GM12878 (cell line): ENCODE measurements around the gene AQP7. TPM values are rescaled to one million over a fixed set of nuclear protein-coding genes. Genes with fewer than 3 reads are reported as not detected.
"Not testable (repeated sequence)": the region's sequence is repeated elsewhere in the genome, so short reads cannot be mapped to it uniquely, and the experiment has no call there.

Experiments
- ATAC-seq: fragments of 200-7000 bp; cut with Tn5 transposase; 3 replicates; pipeline ENCODE4 v1.9.1; 2020; ENCODE audit warnings: mild to moderate bottlenecking, moderate library complexity
- BruUV-seq: library from RNA; stranded (reverse); fragments of 400-500 nt; replicated peaks from 2 replicates; lab custom pipeline; 2021; lab: Mats Ljungman, UMichigan
- CTCF ChIA-PET: fragments of 300-600 bp; sonication (Branson Sonifier 250); formaldehyde crosslinking; extraction: SDS; loops from one replicate; lab custom pipeline; 2021; ENCODE audit warnings: inconsistent platforms; lab: Yijun Ruan, JAX
- POLR2A ChIA-PET: fragments of 350-600 bp; formaldehyde crosslinking; extraction: SDS; loops from one replicate; lab custom pipeline; 2021; ENCODE audit warnings: inconsistent platforms; lab: Charles Lee
- RAD21 ChIA-PET: fragments of 300-600 bp; sonication (Branson Sonifier 250); formaldehyde crosslinking; loops from one replicate; lab custom pipeline; 2023; ENCODE audit warnings: antibody characterized with exemption; ENCODE audit not compliant: unreplicated experiment; lab: Charles Lee
- SMC1A ChIA-PET: fragments of 300-600 bp; sonication (Branson Sonifier 250); formaldehyde crosslinking; loops from one replicate; lab custom pipeline; 2023; ENCODE audit not compliant: unreplicated experiment, uncharacterized antibody; lab: Charles Lee
- DNase-seq: peaks from one replicate; pipeline ENCODE4 v3.0.0-alpha.2; 2011; ENCODE audit warnings: low read depth, low spot score
- FAIRE-seq: peaks from 3 replicates; lab custom pipeline; 2011; peaks lifted over from hg19 to GRCh38; lab: Jason Lieb, UNC
- H2AFZ ChIP-seq: 2 replicates; pipeline ENCODE4 v1.6.0; 2011; ENCODE audit warnings: low read depth, low read length, control low read depth; ENCODE audit not compliant: control insufficient read depth
- H3K27ac ChIP-seq: 2 replicates; pipeline ENCODE4 v1.5.1; 2011; ENCODE audit warnings: control low read depth; ENCODE audit not compliant: control insufficient read depth, insufficient read depth
- H3K27me3 ChIP-seq, 2 experiments: replicated peaks in 1 of 2; 2 replicates each; pipeline versions ENCODE4 v1.6.0 to v1.6.1; 2011; ENCODE audit warnings: low read length in 1 of 2; ENCODE audit not compliant: control insufficient read depth in 2 of 2, insufficient read depth in 2 of 2
- H3K36me3 ChIP-seq, 2 experiments: 2 replicates each; pipeline ENCODE4 v1.5.1; 2011; ENCODE audit warnings: low read length in 1 of 2; ENCODE audit not compliant: control insufficient read depth in 2 of 2, insufficient read depth in 2 of 2
- H3K4me1 ChIP-seq: 2 replicates; pipeline ENCODE4 v1.6.1; 2011; ENCODE audit warnings: mild to moderate bottlenecking, low read length, moderate library complexity, mixed read lengths; ENCODE audit not compliant: control insufficient read depth, insufficient read depth
- H3K4me2 ChIP-seq: 2 replicates; pipeline ENCODE4 v1.6.0; 2011; ENCODE audit warnings: control low read depth; ENCODE audit not compliant: control insufficient read depth, insufficient read depth
- H3K4me3 ChIP-seq: fragments of 200-600 bp; sonication (generic); 2 replicates; pipeline ENCODE4 v1.5.1; 2016
- H3K79me2 ChIP-seq: 2 replicates; pipeline ENCODE4 v1.6.0; 2011; ENCODE audit warnings: low read length; ENCODE audit not compliant: control insufficient read depth, insufficient read depth
- H3K9ac ChIP-seq: 2 replicates; pipeline ENCODE4 v1.8.0; 2011; ENCODE audit warnings: low read length, control low read depth, mixed read lengths; ENCODE audit not compliant: control insufficient read depth, insufficient read depth
- H3K9me3 ChIP-seq: replicated peaks from 3 replicates; pipeline ENCODE4 v1.5.1; 2011; ENCODE audit warnings: mild to moderate bottlenecking, low read length; ENCODE audit not compliant: control insufficient read depth, insufficient read depth
- H4K20me1 ChIP-seq: 2 replicates; pipeline ENCODE4 v1.6.0; 2011; ENCODE audit not compliant: control insufficient read depth, insufficient read depth
- BACH1 ChIP-seq: fragments of 450-650 bp; IDR thresholded peaks from 2 replicates; pipeline ENCODE4 v1.6.1; 2017; ENCODE audit warnings: mild to moderate bottlenecking, borderline replicate concordance
- CEBPZ ChIP-seq: fragments of 150-350 bp; IDR thresholded peaks from 2 replicates; pipeline ENCODE4 v1.6.1; 2016; ENCODE audit warnings: low read depth, low read length
- FOXK2 ChIP-seq: fragments of 450-650 bp; IDR thresholded peaks from 2 replicates; pipeline ENCODE4 v1.6.1; 2017; ENCODE audit warnings: mild to moderate bottlenecking, moderate library complexity
- HDAC2 ChIP-seq: fragments of 200-600 bp; sonication (generic); IDR thresholded peaks from 2 replicates; pipeline ENCODE4 v1.6.1; 2017
- KLF5 ChIP-seq: fragments of 450-650 bp; IDR thresholded peaks from 2 replicates; pipeline ENCODE4 v1.6.1; 2014; ENCODE audit warnings: mild to moderate bottlenecking; ENCODE audit not compliant: partially characterized antibody
- RBBP5 ChIP-seq: fragments of 200-600 bp; sonication (generic); conservative IDR thresholded peaks from 2 replicates; pipeline ENCODE4 v1.6.1; 2016
- ZBTB4 ChIP-seq: fragments of 450-650 bp; formaldehyde crosslinking; IDR thresholded peaks from 2 replicates; pipeline ENCODE4 v1.4.0; 2022; ENCODE audit warnings: mild to moderate bottlenecking, moderate library complexity
- WGBS: methylation state at CpG from one replicate; pipeline ENCODE4 v1.1.6; 2016; ENCODE audit warnings: low lambda C conversion rate; ENCODE audit not compliant: insufficient replicate concordance, insufficient coverage; ENCODE audit errors: missing lambda C conversion rate; 5-methylcytosine and 5-hydroxymethylcytosine counted together
- in situ Hi-C: fragments of 300-500 bp; cut with MboI; formaldehyde crosslinking; loops from 9 replicates; pipeline ENCODE4 v1.14.3; 2018; ENCODE audit warnings: mixed read lengths
- intact Hi-C: fragments of 100-400 bp; cut with micrococcal nuclease; formaldehyde crosslinking; loops from one replicate; pipeline ENCODE4 v1.14.2; 2022; ENCODE audit not compliant: unreplicated experiment
- polyA plus RNA-seq, 11 experiments: library from polyadenylated mRNA; depleted of rRNA in 4 of 11; unstranded in 6 of 11; stranded (reverse) in 5 of 11; fragments of >200 nt; fragmentation: Nextera tagmentation in 4 of 11; fragmentation: Illumina TruSeq in 1 of 11; extraction: Ambion mirVana in 4 of 11; extraction: Trizol in 1 of 11; gene quantifications; 1 replicate in 1 of 11; 2 replicates in 10 of 11; pipeline versions ENCODE4 v1.2.1 to v1.2.3, GENCODE V29; 2011 to 2016; ENCODE audit warnings: inconsistent platforms in 2 of 11, missing spikeins in 2 of 11, low read depth in 1 of 11
- total RNA-seq, 4 experiments: library from RNA; depleted of rRNA in 3 of 4; stranded (reverse); fragments of >200 nt in 3 of 4; fragmentation: Illumina TruSeq in 1 of 4; extraction: Trizol in 1 of 4; gene quantifications; 2 replicates each; pipeline versions ENCODE4 v1.2.1 to v1.2.3, GENCODE V29; 2013 to 2021

AQP7 gene
- total and polyA plus RNA-seq, 10 of the 15 experiments (the other 5 are each of a cell fraction or from before 2014, with no cell fraction given), result 0.04 to 0.18 (median 0.04) TPM; not detected in 7

DNA sequence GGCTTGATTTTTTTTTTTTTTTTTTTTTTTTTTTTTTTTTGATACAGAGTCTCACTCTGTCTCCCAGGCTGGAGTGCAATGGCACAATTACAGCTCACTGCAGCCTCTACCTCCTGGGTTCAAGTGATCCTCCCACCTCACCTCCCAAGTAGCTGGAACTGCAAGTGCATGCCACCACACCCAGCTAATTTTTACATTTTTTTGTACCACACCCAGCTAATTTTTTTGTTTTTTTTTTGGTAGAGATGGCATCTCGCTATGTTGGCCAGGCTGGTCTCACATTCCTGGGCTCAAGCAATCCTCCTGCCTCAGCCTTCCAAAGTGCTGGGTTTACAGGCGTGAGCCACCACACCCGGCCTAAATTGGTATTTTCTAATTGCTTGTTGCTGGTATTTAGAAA is 43.7 kb downstream of the AQP7 start:
- H2AFZ ChIP-seq, BruUV-seq, H3K4me2 ChIP-seq, H3K79me2 ChIP-seq, FAIRE-seq, H3K4me1 ChIP-seq, DNase-seq, ATAC-seq, RAD21 ChIA-PET, in situ Hi-C loops, H3K9ac ChIP-seq, H4K20me1 ChIP-seq, intact Hi-C loops, H3K27ac ChIP-seq, H3K36me3 ChIP-seq, H3K4me3 ChIP-seq, H3K27me3 ChIP-seq, H3K9me3 ChIP-seq, SMC1A ChIA-PET: not testable (repeated sequence)
- WGBS, result 98% methylated on average over 3 of the region's 3 CpGs
- CTCF ChIA-PET, result interaction anchor here (0.6 kb wide), 1 partner anchor 72 kb away, joined by 3 read pairs; no protein-coding TSS in a partner anchor
- POLR2A ChIA-PET, result interaction anchor here (0.6 kb wide), 1 partner anchor 36 kb away, joined by 5 read pairs; no protein-coding TSS in a partner anchor

DNA sequence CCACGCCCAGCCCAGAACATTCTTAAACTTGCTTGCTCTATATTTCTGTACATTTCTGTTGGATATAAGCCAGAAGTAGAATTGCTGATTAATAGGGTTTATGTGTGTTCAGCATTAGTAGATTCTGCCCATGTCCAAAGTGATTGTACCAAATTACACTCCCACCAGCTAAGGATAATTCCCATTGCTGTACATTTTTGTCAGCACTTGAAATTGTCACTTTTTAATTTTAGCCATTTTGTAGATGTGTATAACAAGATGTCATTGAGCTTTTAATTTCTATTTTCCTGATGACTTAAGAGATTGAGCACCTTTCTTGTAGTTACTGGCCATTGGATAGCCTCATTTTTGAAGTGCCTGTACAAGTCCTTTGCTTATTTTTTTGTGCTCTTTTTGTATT is 46.4 kb downstream of the AQP7 start:
- intact Hi-C loops (no loop called here), in situ Hi-C loops (no loop called here)
- no peak for FAIRE-seq
- no peak for TF ChIP-seq FOXK2
- no peak for TF ChIP-seq BACH1
- TF ChIP-seq KLF5, result no peak
- no peak for TF ChIP-seq RBBP5
- no peak for TF ChIP-seq HDAC2
- TF ChIP-seq ZBTB4 (CRISPR knock-in tag), result no peak
- no peak for TF ChIP-seq CEBPZ
- Histone ChIP-seq H3K4me1 (no peaks in the 10 kb centered on the region), H3K79me2 (no peaks in the 10 kb centered on the region), H2AFZ (no peak overlapping the region), H3K9me3 (no peaks in the 10 kb centered on the region), H4K20me1 (no peaks in the 10 kb centered on the region), H3K36me3 (peaks cover 2 to 11% of the 10 kb centered on the region in 2 experiments; a peak in 2 of 4 replicates), H3K9ac (no peak overlapping the region), H3K27me3 (no peaks in the 10 kb centered on the region), H3K27ac (no peak overlapping the region), H3K4me2 (no peak overlapping the region), H3K4me3 (no peak overlapping the region)
- DNase-seq, result no peak
- CTCF ChIA-PET, result interaction anchor here (0.8 kb wide), 1 partner anchor 19 kb away, joined by 3 read pairs; no protein-coding TSS in a partner anchor
- RAD21 ChIA-PET, result no interaction called here
- POLR2A ChIA-PET, result no interaction called here
- ATAC-seq, result no peak
- no TSS peak for BruUV-seq
- SMC1A ChIA-PET, result no interaction called here
- WGBS, result 94% methylated on average over 1 of the region's 1 CpG
